Heart left ventricle (tissue), 13 donors: Measurements from ENCODE around the gene STK24.
A peak's percentile ranks its signal among the peaks of the same experiment; 100 is the strongest.

Source experiments
- POLR2A ChIP-seq, 2 donors: fragments of 450-650 bp; IDR thresholded peaks; one replicate each; pipeline ENCODE4 v1.6.1; 2017; ENCODE audit warnings: antibody characterized with exemption in 2 of 2, mild to moderate bottlenecking in 2 of 2, moderate library complexity in 2 of 2
- TF ChIP-seq, protein P1 (sequence below), 12 donors: fragments of 200-600 bp; sonication (generic) in 4 of 12; IDR thresholded peaks; one replicate each; pipeline versions ENCODE4 v1.5.0 to v1.8.0; 2018 to 2022; ENCODE audit warnings: antibody characterized with exemption in 12 of 12, mild to moderate bottlenecking in 5 of 12
- donor health status: ischemic (EF 13 %, LVEDD 7.1; RV severe dilation, severe dysfunction).
- donor health status: DM: no; HTN: yes; CAD: no.
- donor health status: DM: no; HTN: no; CAD: no.
- donor health status: ischemic (EF 25% LVEDD 6.9; RV normal size, moderate dysfunction).
- donor health status: ischemic (EF 25% LVEDD 5.7; RV mildly dilated, moderate dysfunction).
- donor health status: ischemic (EF 35%, LVEDD 5.7; RV mildly dilated, moderate dysfunction).
- donor health status: nonischemic (EF 11% LVEDD 7.7; RV severe dilation, severe dysfunction).
- donor health status: DM: yes; HTN: yes; CAD: no.
- donor health status: PGD.
- donor health status: ischemic (EF 29% LVEDD 5.4; RV normal size, mild dysfunction).
- donor health status: nonischemic (EF 23%, LVEDD 6.1; RV moderate dilation, normal function).

DNA sequence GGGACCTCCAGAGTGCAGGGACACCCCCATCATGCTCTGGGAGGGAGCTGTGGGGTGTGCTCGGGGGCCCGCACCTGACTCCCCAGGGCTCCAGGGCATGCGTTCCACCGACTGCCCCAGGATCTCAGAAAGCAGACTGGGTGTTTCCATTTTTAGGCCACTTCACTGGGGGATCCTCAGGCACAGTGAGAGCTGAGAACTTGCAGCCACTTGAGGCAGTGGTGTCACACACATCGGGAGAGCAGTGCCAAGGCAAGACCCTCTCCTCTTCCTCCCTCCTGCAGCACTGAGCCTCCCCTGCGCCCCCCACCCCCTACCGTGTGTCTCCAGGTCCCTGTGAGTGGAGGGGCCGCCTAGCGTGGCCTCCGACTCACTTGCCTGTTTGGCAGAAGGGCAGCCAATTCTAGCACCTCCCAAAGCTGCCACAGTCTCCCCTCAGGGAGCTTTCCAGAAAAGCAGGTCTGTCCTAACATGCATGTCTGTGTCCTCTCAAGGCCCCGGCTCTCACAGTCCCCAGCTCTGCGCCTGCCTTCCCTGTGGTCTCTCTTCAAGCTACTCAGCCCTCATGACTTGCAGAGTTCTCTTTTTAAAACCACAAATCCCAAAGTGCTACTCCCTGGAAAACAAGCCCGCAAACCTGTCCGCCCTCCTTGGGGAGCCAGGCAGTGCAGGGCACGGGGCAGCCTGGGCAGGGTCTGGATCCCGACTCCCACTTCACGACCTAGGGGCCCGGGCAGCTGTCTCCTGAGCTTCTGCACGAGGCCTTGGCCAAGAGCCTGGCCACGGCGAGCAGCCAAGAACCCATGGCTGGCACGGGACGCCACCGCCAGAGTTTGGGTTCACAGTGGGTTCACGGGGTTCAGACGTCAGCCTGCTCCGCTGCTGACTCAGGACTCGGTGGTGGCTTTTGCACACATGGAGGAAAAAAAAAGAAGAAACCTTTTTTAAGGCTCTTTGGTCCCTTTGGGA, 94.1 kb downstream of the STK24 start:
- TF ChIP-seq, protein P1, sequence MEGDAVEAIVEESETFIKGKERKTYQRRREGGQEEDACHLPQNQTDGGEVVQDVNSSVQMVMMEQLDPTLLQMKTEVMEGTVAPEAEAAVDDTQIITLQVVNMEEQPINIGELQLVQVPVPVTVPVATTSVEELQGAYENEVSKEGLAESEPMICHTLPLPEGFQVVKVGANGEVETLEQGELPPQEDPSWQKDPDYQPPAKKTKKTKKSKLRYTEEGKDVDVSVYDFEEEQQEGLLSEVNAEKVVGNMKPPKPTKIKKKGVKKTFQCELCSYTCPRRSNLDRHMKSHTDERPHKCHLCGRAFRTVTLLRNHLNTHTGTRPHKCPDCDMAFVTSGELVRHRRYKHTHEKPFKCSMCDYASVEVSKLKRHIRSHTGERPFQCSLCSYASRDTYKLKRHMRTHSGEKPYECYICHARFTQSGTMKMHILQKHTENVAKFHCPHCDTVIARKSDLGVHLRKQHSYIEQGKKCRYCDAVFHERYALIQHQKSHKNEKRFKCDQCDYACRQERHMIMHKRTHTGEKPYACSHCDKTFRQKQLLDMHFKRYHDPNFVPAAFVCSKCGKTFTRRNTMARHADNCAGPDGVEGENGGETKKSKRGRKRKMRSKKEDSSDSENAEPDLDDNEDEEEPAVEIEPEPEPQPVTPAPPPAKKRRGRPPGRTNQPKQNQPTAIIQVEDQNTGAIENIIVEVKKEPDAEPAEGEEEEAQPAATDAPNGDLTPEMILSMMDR (IDR thresholded peaks at IDR 0.05), result peak in 7 of 12 donors; percentile 23 to 50 (median 29)
- TF ChIP-seq POLR2A (IDR thresholded peaks at IDR 0.05), result no peak
